ENCODE measurements around the gene CD99.

GRCh38 chrX:2650037-2650436 is 41.1 kb upstream of the CD99 start:
- TF ChIP-seq CTCF (IDR thresholded peaks at IDR 0.05; ENCODE audit: borderline replicate concordance, extremely low read depth, low read length, poor library complexity, severe bottlenecking) (no peak), EZH2 (IDR thresholded peaks at IDR 0.05; ENCODE audit: borderline replicate concordance, low read depth, low read length, severe bottlenecking) (no peak)
